GM12892 (cell line): ENCODE measurements around the gene TEAD1.

Experiments
- POLR2A ChIP-seq: IDR thresholded peaks from 2 replicates; pipeline ENCODE4 v1.6.1; 2011; ENCODE audit warnings: low read depth, low read length, control low read depth
- TAF1 ChIP-seq: IDR thresholded peaks from 2 replicates; pipeline ENCODE4 v1.6.1; 2011; ENCODE audit warnings: low read depth, mild to moderate bottlenecking, control low read depth, low read length, borderline replicate concordance

GRCh38 chr11:12809864-12810567 is 135.8 kb downstream of the TEAD1 start:
- no peak for TF ChIP-seq TAF1
- TF ChIP-seq POLR2A, result no peak
